Thyroid gland (tissue), 4 donors: ENCODE measurements around the gene BUB1B. TPM values are rescaled to one million over a fixed set of nuclear protein-coding genes. Genes with fewer than 3 reads are reported as not detected.
"Not testable (repeated sequence)": the region's sequence is repeated elsewhere in the genome, so short reads cannot be mapped to it uniquely, and the experiment has no call there.

Experiments used
- DNase-seq, 2 donors: peaks; one replicate each; pipeline ENCODE4 v3.0.0-alpha.2; 2019
- H3K27ac ChIP-seq, 3 donors: fragments of 200-600 bp; sonication (generic); 1 replicate in 2 of 3; 2 replicates in 1 of 3; pipeline ENCODE4 v1.5.1; 2016 to 2019; ENCODE audit warnings: mild to moderate bottlenecking in 1 of 3, moderate library complexity in 1 of 3
- H3K27me3 ChIP-seq: fragments of 200-600 bp; sonication (generic); one replicate; pipeline ENCODE4 v1.5.1; 2019
- H3K36me3 ChIP-seq, 2 donors: fragments of 200-600 bp; sonication (generic); one replicate each; pipeline ENCODE4 v1.5.1; 2016 to 2019
- H3K4me1 ChIP-seq, 2 donors: fragments of 200-600 bp; sonication (generic); one replicate each; pipeline ENCODE4 v1.5.1; 2017 to 2019
- H3K4me3 ChIP-seq, 3 donors: fragments of 200-600 bp; sonication (generic); replicated peaks in 1 of 3; 1 replicate in 2 of 3; 2 replicates in 1 of 3; pipeline ENCODE4 v1.5.1; 2016; ENCODE audit warnings: mild to moderate bottlenecking in 1 of 3
- H3K9me3 ChIP-seq: fragments of 200-600 bp; sonication (generic); one replicate; pipeline ENCODE4 v1.5.1; 2017
- POLR2A ChIP-seq, 2 donors: fragments of 450-650 bp; IDR thresholded peaks; one replicate each; pipeline ENCODE4 v1.6.1; 2017; ENCODE audit warnings: antibody characterized with exemption in 2 of 2, mild to moderate bottlenecking in 2 of 2, moderate library complexity in 1 of 2
- WGBS, 2 donors: methylation state at CpG; one replicate each; pipeline ENCODE4 v1.1.5; 2017; 5-methylcytosine and 5-hydroxymethylcytosine counted together
- intact Hi-C: fragments of 100-400 bp; cut with DNase I; formaldehyde crosslinking; loops from one replicate; pipeline ENCODE4 v1.15.1; 2023
- total RNA-seq, 4 donors: library from RNA; depleted of rRNA; stranded (reverse); fragments of >200 nt; gene quantifications; one replicate each; pipeline ENCODE4 v1.2.3, GENCODE V29; 2016
- TF ChIP-seq, protein P1 (sequence below), 6 experiments: fragments of 200-600 bp in 3 of 6; fragments of 450-650 bp in 3 of 6; sonication (generic) in 3 of 6; IDR thresholded peaks; one replicate each; pipeline ENCODE4 v1.5.1; 2016 to 2019; ENCODE audit warnings: antibody characterized with exemption in 6 of 6, mild to moderate bottlenecking in 2 of 6, inconsistent platforms in 1 of 6, moderate library complexity in 1 of 6

Gene BUB1B
- total RNA-seq, 4 donors from 2014 or later: 0.20 to 3.7 (median 1.4) TPM

DNA sequence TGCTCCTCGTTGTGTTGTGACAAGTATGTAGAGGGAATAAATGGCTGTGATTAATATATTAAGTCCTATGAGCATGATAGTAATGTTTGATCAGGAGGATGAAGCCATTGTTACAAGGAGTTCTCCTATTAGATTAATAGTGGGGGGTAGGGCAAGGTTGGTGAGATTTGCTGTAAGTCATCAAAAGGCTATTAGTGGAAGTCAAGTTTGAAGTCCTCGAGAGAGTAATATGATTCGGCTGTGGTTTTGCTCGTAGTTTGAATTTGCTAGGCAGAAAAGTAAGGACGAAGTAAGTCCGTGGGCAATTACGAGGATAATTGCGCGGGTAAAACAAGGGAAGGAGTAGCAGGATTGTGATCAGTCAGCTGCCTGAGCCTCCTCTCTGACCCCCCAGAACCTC lies 26.0 kb upstream of the BUB1B start:
- no peak for DNase-seq
- no peak for TF ChIP-seq POLR2A (IDR thresholded peaks at IDR 0.05)
- TF ChIP-seq, protein P1, sequence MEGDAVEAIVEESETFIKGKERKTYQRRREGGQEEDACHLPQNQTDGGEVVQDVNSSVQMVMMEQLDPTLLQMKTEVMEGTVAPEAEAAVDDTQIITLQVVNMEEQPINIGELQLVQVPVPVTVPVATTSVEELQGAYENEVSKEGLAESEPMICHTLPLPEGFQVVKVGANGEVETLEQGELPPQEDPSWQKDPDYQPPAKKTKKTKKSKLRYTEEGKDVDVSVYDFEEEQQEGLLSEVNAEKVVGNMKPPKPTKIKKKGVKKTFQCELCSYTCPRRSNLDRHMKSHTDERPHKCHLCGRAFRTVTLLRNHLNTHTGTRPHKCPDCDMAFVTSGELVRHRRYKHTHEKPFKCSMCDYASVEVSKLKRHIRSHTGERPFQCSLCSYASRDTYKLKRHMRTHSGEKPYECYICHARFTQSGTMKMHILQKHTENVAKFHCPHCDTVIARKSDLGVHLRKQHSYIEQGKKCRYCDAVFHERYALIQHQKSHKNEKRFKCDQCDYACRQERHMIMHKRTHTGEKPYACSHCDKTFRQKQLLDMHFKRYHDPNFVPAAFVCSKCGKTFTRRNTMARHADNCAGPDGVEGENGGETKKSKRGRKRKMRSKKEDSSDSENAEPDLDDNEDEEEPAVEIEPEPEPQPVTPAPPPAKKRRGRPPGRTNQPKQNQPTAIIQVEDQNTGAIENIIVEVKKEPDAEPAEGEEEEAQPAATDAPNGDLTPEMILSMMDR (IDR thresholded peaks at IDR 0.05): no peak
- no peak overlapping the region for H3K4me3 ChIP-seq
- no peak overlapping the region for H3K27ac ChIP-seq
- H3K27me3 ChIP-seq: no peaks in the 10 kb centered on the region
- H3K4me1 ChIP-seq: no peaks in the 10 kb centered on the region
- H3K9me3 ChIP-seq: no peaks in the 10 kb centered on the region
- no peaks in the 10 kb centered on the region for H3K36me3 ChIP-seq
- WGBS, 2 donors: 74 to 78% methylated on average over 9 of the region's 9 CpGs
- intact Hi-C loops: no loop called here

GRCh38 chr15:40135846-40136450 lies 24.9 kb upstream of the BUB1B start:
- DNase-seq, H3K27ac ChIP-seq, H3K27me3 ChIP-seq, H3K4me1 ChIP-seq, H3K36me3 ChIP-seq, intact Hi-C loops, H3K4me3 ChIP-seq, H3K9me3 ChIP-seq: not testable (repeated sequence)
- WGBS, 2 donors: 75 to 90% methylated on average over 1 of the region's 1 CpG

- H3K4me1 ChIP-seq: no peaks in the 10 kb centered on the region
- no peaks in the 10 kb centered on the region for H3K9me3 ChIP-seq
- no peak for DNase-seq
- H3K27ac ChIP-seq: no peak overlapping the region
- no peak overlapping the region for H3K4me3 ChIP-seq
- WGBS, 2 donors: 86 to 93% methylated on average over 5 of the region's 6 CpGs
- no peak for TF ChIP-seq POLR2A (IDR thresholded peaks at IDR 0.05)
- TF ChIP-seq, protein P1 (IDR thresholded peaks at IDR 0.05): no peak
- no peaks in the 10 kb centered on the region for H3K27me3 ChIP-seq
- intact Hi-C loops: no loop called here
- H3K36me3 ChIP-seq: no peaks in the 10 kb centered on the region
These were observed 24.2 kb upstream of the BUB1B start for GRCh38 chr15:40136470-40137302.

GRCh38 chr15:40137303-40138200 lies 23.3 kb upstream of the BUB1B start:
- DNase-seq: no peak
- Histone ChIP-seq H3K27ac (no peak overlapping the region), H3K4me1 (no peaks in the 10 kb centered on the region), H3K36me3 (no peaks in the 10 kb centered on the region), H3K9me3 (no peaks in the 10 kb centered on the region), H3K27me3 (no peaks in the 10 kb centered on the region), H3K4me3 (no peak overlapping the region)
- TF ChIP-seq, protein P1 (IDR thresholded peaks at IDR 0.05): no peak
- TF ChIP-seq POLR2A (IDR thresholded peaks at IDR 0.05): no peak
- WGBS, 2 donors: 92 to 93% methylated on average over 9 to 11 of the region's 11 CpGs
- intact Hi-C loops: no loop called here

DNA sequence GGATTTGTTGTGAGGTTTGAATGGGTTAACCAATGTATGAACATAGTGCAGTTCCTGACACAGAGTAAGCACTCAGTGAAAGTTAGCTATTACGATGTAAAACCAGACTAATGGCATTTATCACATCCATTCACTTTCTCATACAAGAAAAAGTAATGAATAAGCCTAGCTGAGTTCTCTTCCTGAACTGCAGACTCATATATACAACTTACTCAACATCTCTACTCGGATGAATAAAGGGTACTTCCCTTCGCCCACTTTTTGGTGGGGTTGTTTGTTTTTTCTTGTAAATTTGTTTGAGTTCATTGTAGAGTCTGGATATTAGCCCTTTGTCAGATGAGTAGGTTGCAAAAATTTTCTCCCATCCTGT lies 22.7 kb upstream of the BUB1B start:
- H3K27me3 ChIP-seq, H3K4me1 ChIP-seq, H3K27ac ChIP-seq, H3K4me3 ChIP-seq, intact Hi-C loops, H3K9me3 ChIP-seq, H3K36me3 ChIP-seq, DNase-seq: not testable (repeated sequence)
- 86 to 89% methylated on average over 3 of the region's 3 CpGs for WGBS, 2 donors
